Panc1 (cell line): ENCODE data around the gene NPDC1. TPM values are rescaled to one million over a fixed set of nuclear protein-coding genes. Genes with fewer than 3 reads are reported as not detected.
A peak's percentile ranks its signal among the peaks of the same experiment; 100 is the strongest.

Experiments
- ATAC-seq: fragments of 200-7000 bp; cut with Tn5 transposase; 2 replicates; pipeline ENCODE4 v1.9.1; 2020; ENCODE audit warnings: mild to moderate bottlenecking, moderate library complexity
- BruUV-seq: library from RNA; stranded (reverse); fragments of 400-500 nt; replicated peaks from 2 replicates; lab custom pipeline; 2021; lab: Mats Ljungman, UMichigan
- CTCF ChIA-PET: fragments of 300-600 bp; sonication (Branson Sonifier 250); formaldehyde crosslinking; loops from one replicate; lab custom pipeline; 2022; ENCODE audit warnings: antibody characterized with exemption; lab: Charles Lee
- POLR2A ChIA-PET: fragments of 300-600 bp; sonication (Branson Sonifier 250); formaldehyde crosslinking; loops from one replicate; lab custom pipeline; 2022; ENCODE audit warnings: antibody characterized with exemption; lab: Charles Lee
- DNase-seq: peaks from one replicate; pipeline ENCODE4 v3.0.0-alpha.2; 2010; ENCODE audit warnings: low read depth, low spot score
- H3K27ac ChIP-seq: 2 replicates; pipeline ENCODE4 v1.5.1; 2011; ENCODE audit warnings: mild to moderate bottlenecking, low read length, inconsistent platforms
- H3K27me3 ChIP-seq: fragments of 200-500 bp; sonication (Bioruptor generic); 2 replicates; pipeline ENCODE4 v1.6.0; 2014; ENCODE audit warnings: low read length, inconsistent platforms; ENCODE audit not compliant: control insufficient read depth, insufficient read depth
- H3K36me3 ChIP-seq: fragments of 200-500 bp; sonication (Bioruptor generic); 2 replicates; pipeline ENCODE4 v1.5.1; 2014; ENCODE audit warnings: inconsistent platforms, mild to moderate bottlenecking, low read length, moderate library complexity; ENCODE audit not compliant: control insufficient read depth, insufficient read depth
- H3K4me1 ChIP-seq: 2 replicates; pipeline ENCODE4 v1.5.1; 2011; ENCODE audit warnings: inconsistent platforms, mild to moderate bottlenecking, low read length, moderate library complexity; ENCODE audit not compliant: control insufficient read depth, insufficient read depth
- H3K4me3 ChIP-seq, 2 experiments: 2 replicates each; pipeline ENCODE4 v1.5.1; 2011 to 2012; ENCODE audit warnings: low read depth in 2 of 2, low read length in 2 of 2, mild to moderate bottlenecking in 2 of 2, inconsistent platforms in 1 of 2, moderate library complexity in 1 of 2
- H3K9me3 ChIP-seq: fragments of 200-500 bp; sonication (Bioruptor generic); 2 replicates; pipeline ENCODE4 v1.5.1; 2014; ENCODE audit warnings: low read depth, mild to moderate bottlenecking, inconsistent platforms, low read length, moderate library complexity; ENCODE audit not compliant: control insufficient read depth, insufficient read depth
- POLR2AphosphoS5 ChIP-seq: IDR thresholded peaks from 2 replicates; pipeline ENCODE4 v1.6.1; 2012; ENCODE audit warnings: mild to moderate bottlenecking, low read depth, low read length, moderate library complexity
- REST ChIP-seq, 2 experiments: IDR thresholded peaks; 2 replicates each; pipeline ENCODE4 v1.6.1; 2011 to 2012; ENCODE audit warnings: low read depth in 2 of 2, control low read depth in 1 of 2, low read length in 1 of 2, mild to moderate bottlenecking in 1 of 2, moderate library complexity in 1 of 2; ENCODE audit not compliant: insufficient read depth in 1 of 2
- SIN3A ChIP-seq: IDR thresholded peaks from 2 replicates; pipeline ENCODE4 v1.6.1; 2012; ENCODE audit warnings: low read depth, mild to moderate bottlenecking, low read length, moderate library complexity, borderline replicate concordance; ENCODE audit not compliant: insufficient read depth
- in situ Hi-C: cut with HindIII; loops from 2 replicates; pipeline ENCODE4 v1.10.0; 2016; ENCODE audit warnings: low sequenced_read_pairs, low pct_unique_long_range_greater_than_20kb
- intact Hi-C: fragments of 100-400 bp; cut with micrococcal nuclease; formaldehyde crosslinking; loops from one replicate; pipeline ENCODE4 v1.10.0; 2022; ENCODE audit not compliant: unreplicated experiment
- total RNA-seq: library from RNA; stranded (reverse); gene quantifications from one replicate; pipeline ENCODE4 v1.2.1, GENCODE V29; 2021; ENCODE audit not compliant: unreplicated experiment
- TF ChIP-seq, protein P1 (sequence below): fragments of 450-650 bp; IDR thresholded peaks from 2 replicates; pipeline ENCODE4 v1.5.1; 2017; ENCODE audit warnings: mild to moderate bottlenecking

Gene NPDC1
- total RNA-seq, 1 experiment from 2014 or later: 43.5 TPM

DNA sequence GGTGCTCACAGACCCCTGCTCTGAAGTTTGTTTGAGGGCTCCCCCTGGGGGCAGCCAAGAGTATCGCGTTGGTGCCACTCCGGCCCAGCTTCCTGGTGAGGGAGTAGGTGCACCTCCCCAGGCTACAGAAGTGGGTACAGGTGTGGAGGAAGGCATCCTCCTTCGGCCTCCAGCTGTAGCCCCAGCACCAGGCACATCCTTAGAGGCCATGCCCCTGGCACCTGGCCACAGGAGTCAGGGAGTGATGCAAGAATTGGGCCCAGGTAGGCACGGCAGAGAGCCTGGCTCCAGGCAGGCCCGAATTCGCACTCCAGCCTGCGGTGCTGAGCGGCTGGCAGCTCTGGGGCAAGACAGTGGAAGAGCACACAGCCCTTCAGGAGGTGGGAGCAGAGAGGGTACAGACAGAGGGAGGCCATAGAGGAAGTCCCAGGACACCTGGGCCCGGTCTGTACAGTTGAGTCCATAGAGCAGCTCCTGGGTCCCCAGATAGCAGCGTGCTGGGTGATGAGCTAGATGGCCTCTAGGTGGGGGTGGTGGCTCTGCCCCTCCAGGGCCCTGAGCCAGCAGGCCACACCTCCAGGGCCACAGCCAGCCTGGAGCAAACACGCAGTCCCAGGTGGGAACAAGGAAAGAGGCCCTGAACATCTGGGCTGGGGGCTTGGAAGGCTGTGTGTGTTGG lies 22.0 kb upstream of the NPDC1 start:
- CTCF ChIA-PET: interaction anchor here (1.0 to 2.0 kb wide), 7 partner anchors 9 to 121 kb away, joined by 3 to 13 read pairs (median 5); partner anchors contain the start of genes MAN1B1, NPDC1 and UAP1L1

DNA sequence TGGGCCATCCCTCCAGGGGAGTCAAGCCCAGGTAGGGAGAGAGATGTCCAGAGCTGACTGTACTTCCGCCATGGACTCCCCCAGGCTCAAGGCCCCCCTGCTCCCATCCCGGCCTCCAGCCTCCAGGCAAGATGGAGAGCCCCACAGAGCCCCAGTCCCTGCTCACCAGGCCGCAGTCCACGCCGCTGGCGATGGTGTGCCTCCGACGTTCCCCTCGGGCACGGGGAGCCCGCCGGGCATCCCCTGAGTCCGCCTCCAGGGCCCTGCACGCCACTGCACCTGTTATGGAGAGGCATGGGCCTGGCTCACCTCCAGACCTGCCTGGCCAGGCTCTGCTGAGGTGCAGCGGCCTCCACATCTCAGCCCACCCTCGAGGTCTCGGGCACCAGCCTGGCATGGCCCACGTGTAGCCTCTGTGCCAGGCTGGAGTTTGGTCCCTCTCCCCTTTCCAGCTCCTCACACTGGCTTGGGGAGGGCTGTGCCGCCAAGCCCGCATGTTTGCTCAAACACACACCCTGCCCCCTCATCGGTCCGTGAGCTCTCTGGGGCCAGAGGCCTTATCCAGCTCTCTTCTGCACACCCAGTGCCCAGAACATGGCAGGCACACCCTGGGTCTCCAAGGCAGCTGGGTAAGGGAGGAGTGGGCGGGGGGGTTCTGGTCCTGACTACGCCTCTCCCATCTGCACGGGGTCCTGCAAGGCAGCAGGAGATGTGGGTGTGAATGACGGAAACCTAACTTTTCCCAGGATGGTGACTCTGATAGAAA lies 20.3 kb upstream of the NPDC1 start:
- DNase-seq (no peak), ATAC-seq (no peak)
- Histone ChIP-seq H3K36me3 (no peaks in the 10 kb centered on the region; the same call in 1 of the 2 replicates), H3K27me3 (no peaks in the 10 kb centered on the region), H3K4me3 (no peak overlapping the region), H3K27ac (no peak overlapping the region), H3K9me3 (no peaks in the 10 kb centered on the region), H3K4me1 (peaks cover 2% of the 10 kb centered on the region; the same call in 1 of the 2 replicates)
- no TSS peak for BruUV-seq
- in situ Hi-C loops: no loop called here
- TF ChIP-seq SIN3A (no peak), REST (IDR thresholded peaks at IDR 0.05; ENCODE audit: insufficient read depth in 1 of 2, low read depth in 2 of 2, low read length in 1 of 2) (no peak)
- TF ChIP-seq, protein P1, sequence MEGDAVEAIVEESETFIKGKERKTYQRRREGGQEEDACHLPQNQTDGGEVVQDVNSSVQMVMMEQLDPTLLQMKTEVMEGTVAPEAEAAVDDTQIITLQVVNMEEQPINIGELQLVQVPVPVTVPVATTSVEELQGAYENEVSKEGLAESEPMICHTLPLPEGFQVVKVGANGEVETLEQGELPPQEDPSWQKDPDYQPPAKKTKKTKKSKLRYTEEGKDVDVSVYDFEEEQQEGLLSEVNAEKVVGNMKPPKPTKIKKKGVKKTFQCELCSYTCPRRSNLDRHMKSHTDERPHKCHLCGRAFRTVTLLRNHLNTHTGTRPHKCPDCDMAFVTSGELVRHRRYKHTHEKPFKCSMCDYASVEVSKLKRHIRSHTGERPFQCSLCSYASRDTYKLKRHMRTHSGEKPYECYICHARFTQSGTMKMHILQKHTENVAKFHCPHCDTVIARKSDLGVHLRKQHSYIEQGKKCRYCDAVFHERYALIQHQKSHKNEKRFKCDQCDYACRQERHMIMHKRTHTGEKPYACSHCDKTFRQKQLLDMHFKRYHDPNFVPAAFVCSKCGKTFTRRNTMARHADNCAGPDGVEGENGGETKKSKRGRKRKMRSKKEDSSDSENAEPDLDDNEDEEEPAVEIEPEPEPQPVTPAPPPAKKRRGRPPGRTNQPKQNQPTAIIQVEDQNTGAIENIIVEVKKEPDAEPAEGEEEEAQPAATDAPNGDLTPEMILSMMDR: no peak
- intact Hi-C loops: no loop called here
- ChIA-PET CTCF (interaction anchor here (0.6 to 2.0 kb wide), 2 partner anchors 17 to 168 kb away, joined by 8 to 13 read pairs; no protein-coding TSS in a partner anchor), POLR2A (no interaction called here)

More for the DNA sequence above, 22.0 kb upstream of the NPDC1 start:
- Histone ChIP-seq H3K36me3 (no peaks in the 10 kb centered on the region; the same call in 1 of the 2 replicates), H3K27me3 (no peaks in the 10 kb centered on the region), H3K27ac (no peak overlapping the region), H3K4me3 (no peak overlapping the region), H3K9me3 (no peaks in the 10 kb centered on the region), H3K4me1 (peaks cover 2% of the 10 kb centered on the region; the same call in 1 of the 2 replicates)
- no TSS peak for BruUV-seq
- TF ChIP-seq, protein P1: peak; percentile 83
- peak in 1 of 2 experiments; percentile 68; a peak in 2 of 4 replicates for TF ChIP-seq REST (IDR thresholded peaks at IDR 0.05; ENCODE audit: insufficient read depth in 1 of 2, low read depth in 2 of 2, low read length in 1 of 2)
- TF ChIP-seq POLR2AphosphoS5: no peak
- intact Hi-C loops: no loop called here
- DNase-seq: no peak
- ATAC-seq: peak; percentile 72
- POLR2A ChIA-PET: no interaction called here
- in situ Hi-C loops: no loop called here
